ENCODE results near the gene RAET1E. TPM values are rescaled to one million over a fixed set of nuclear protein-coding genes. Genes with fewer than 3 reads are reported as not detected.

RAET1E gene
- total and polyA plus RNA-seq, 9 of the 15 experiments (the other 6 are each of a cell fraction or from before 2014, with no cell fraction given) = not detected

GRCh38 chr6:149867876-149868640 lies 29.9 kb downstream of the RAET1E start (continued):
- TF ChIP-seq ZNF639 (CRISPR knock-in tag; conservative IDR thresholded peaks at IDR 0.05 in 1 of 2, IDR thresholded peaks at IDR 0.05 in 1 of 2) = no peak
- no peak for TF ChIP-seq ZFP36 (IDR thresholded peaks at IDR 0.05; ENCODE audit: low read depth, low read length, partially characterized antibody)
- TF ChIP-seq LEF1 (IDR thresholded peaks at IDR 0.05) = peak; percentile 52; the same call in 1 of the 2 replicates
- TF ChIP-seq ZNF212 (CRISPR knock-in tag; IDR thresholded peaks at IDR 0.05) = no peak
- no peak for TF ChIP-seq ZNF274 (IDR thresholded peaks at IDR 0.05; ENCODE audit: borderline replicate concordance, low read depth, low read length)
- no peak for TF ChIP-seq MCM2 (IDR thresholded peaks at IDR 0.05; ENCODE audit: low read depth)
- TF ChIP-seq SPI1 (IDR thresholded peaks at IDR 0.05; ENCODE audit: borderline replicate concordance, low read depth, low read length) = peak; percentile 87; the same call in 1 of the 2 replicates
- no peak for TF ChIP-seq RB1 (IDR thresholded peaks at IDR 0.05; ENCODE audit: low read depth)
- no peak for TF ChIP-seq NR1H2 (CRISPR knock-in tag; IDR thresholded peaks at IDR 0.05)
- no peak for TF ChIP-seq SIRT6 (IDR thresholded peaks at IDR 0.05; ENCODE audit: low read depth, low read length)
- TF ChIP-seq, protein P1, sequence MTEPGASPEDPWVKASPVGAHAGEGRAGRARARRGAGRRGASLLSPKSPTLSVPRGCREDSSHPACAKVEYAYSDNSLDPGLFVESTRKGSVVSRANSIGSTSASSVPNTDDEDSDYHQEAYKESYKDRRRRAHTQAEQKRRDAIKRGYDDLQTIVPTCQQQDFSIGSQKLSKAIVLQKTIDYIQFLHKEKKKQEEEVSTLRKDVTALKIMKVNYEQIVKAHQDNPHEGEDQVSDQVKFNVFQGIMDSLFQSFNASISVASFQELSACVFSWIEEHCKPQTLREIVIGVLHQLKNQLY (CRISPR knock-in tag; conservative IDR thresholded peaks at IDR 0.05) = no peak
- TF ChIP-seq EZH2 (IDR thresholded peaks at IDR 0.05; ENCODE audit: borderline replicate concordance, low read depth, low read length) = no peak
- TF ChIP-seq ZNF232 (CRISPR knock-in tag; IDR thresholded peaks at IDR 0.05) = no peak
- no peak for TF ChIP-seq DACH1 (IDR thresholded peaks at IDR 0.05; ENCODE audit: partially characterized antibody)
- no peak for TF ChIP-seq EP400 (IDR thresholded peaks at IDR 0.05)
- TF ChIP-seq EGR1 (conservative IDR thresholded peaks at IDR 0.05) = no peak
- no peak for TF ChIP-seq FOS (IDR thresholded peaks at IDR 0.05; ENCODE audit: extremely low read depth, insufficient read length)
- no peak for TF ChIP-seq CAMTA2 (CRISPR knock-in tag; conservative IDR thresholded peaks at IDR 0.05)
- TF ChIP-seq THRAP3 (IDR thresholded peaks at IDR 0.05; ENCODE audit: borderline replicate concordance) = no peak
- TF ChIP-seq XRCC5 (IDR thresholded peaks at IDR 0.05; ENCODE audit: low read depth, low read length) = no peak
- TF ChIP-seq, protein P2, sequence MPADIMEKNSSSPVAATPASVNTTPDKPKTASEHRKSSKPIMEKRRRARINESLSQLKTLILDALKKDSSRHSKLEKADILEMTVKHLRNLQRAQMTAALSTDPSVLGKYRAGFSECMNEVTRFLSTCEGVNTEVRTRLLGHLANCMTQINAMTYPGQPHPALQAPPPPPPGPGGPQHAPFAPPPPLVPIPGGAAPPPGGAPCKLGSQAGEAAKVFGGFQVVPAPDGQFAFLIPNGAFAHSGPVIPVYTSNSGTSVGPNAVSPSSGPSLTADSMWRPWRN (IDR thresholded peaks at IDR 0.05; ENCODE audit: low read depth) = no peak
- TF ChIP-seq ZNF592 (IDR thresholded peaks at IDR 0.05) = peak; percentile 40; the same call in 1 of the 2 replicates

Data from K562 (cell line).